Measurements from ENCODE around the gene HTR1E.
"Not testable (repeated sequence)": the region's sequence is repeated elsewhere in the genome, so short reads cannot be mapped to it uniquely, and the experiment has no call there.

GRCh38 chr6:86927859-86928258, 9.5 kb upstream of the HTR1E start:
- not testable (repeated sequence) for TF ChIP-seq CTCF, POLR2A (IDR thresholded peaks at IDR 0.05)

Measured in Peyer's patch (tissue), 4 donors.